NT2/D1 (cell line): Measurements from ENCODE around the gene TMEM25.
"Not testable (repeated sequence)": the region's sequence is repeated elsewhere in the genome, so short reads cannot be mapped to it uniquely, and the experiment has no call there.

Experiments
- DNase-seq: peaks from one replicate; pipeline ENCODE4 v3.0.0-alpha.2; 2011; ENCODE audit warnings: low read depth, low spot score
- H3K27me3 ChIP-seq: 2 replicates; pipeline ENCODE4 v1.6.0; 2011; ENCODE audit warnings: mild to moderate bottlenecking; ENCODE audit not compliant: insufficient read length, insufficient read depth
- H3K36me3 ChIP-seq: 2 replicates; pipeline ENCODE4 v1.6.1; 2011; ENCODE audit warnings: mild to moderate bottlenecking, low read length, mixed read lengths; ENCODE audit not compliant: insufficient read depth, insufficient read length
- H3K4me1 ChIP-seq: 2 replicates; pipeline ENCODE4 v1.5.1; 2011; ENCODE audit not compliant: insufficient read depth, insufficient read length
- H3K4me3 ChIP-seq: 2 replicates; pipeline ENCODE4 v1.5.1; 2011; ENCODE audit warnings: low read depth; ENCODE audit not compliant: insufficient read length
- H3K9ac ChIP-seq: 2 replicates; pipeline ENCODE4 v1.6.0; 2011; ENCODE audit warnings: low read depth; ENCODE audit not compliant: insufficient read length
- H3K9me3 ChIP-seq: 2 replicates; pipeline ENCODE4 v1.5.1; 2011; ENCODE audit warnings: mild to moderate bottlenecking, low read length; ENCODE audit not compliant: insufficient read depth
- SUZ12 ChIP-seq: IDR thresholded peaks from 2 replicates; pipeline ENCODE4 v1.6.1; 2011; ENCODE audit not compliant: insufficient read length, insufficient read depth; ENCODE audit errors: extremely low read depth
- YY1 ChIP-seq: IDR thresholded peaks from 2 replicates; pipeline ENCODE4 v1.6.1; 2011; ENCODE audit not compliant: insufficient read length, insufficient read depth
- ZNF274 ChIP-seq: IDR thresholded peaks from 2 replicates; pipeline ENCODE4 v1.6.1; 2011; ENCODE audit warnings: mild to moderate bottlenecking, low read depth, low read length

The TMEM25 gene

GRCh38 chr11:118544647-118545010, 13.6 kb downstream of the TMEM25 start:
- Histone ChIP-seq H3K27me3 (no peaks in the 10 kb centered on the region), H3K4me3 (no peak overlapping the region), H3K4me1 (no peaks in the 10 kb centered on the region), H3K9ac (no peak overlapping the region), H3K9me3 (no peaks in the 10 kb centered on the region), H3K36me3 (peaks cover 7% of the 10 kb centered on the region)
- DNase-seq: no peak
- no peak for TF ChIP-seq ZNF274
- TF ChIP-seq SUZ12: no peak
- no peak for TF ChIP-seq YY1

- Histone ChIP-seq H3K4me1 (no peaks in the 10 kb centered on the region), H3K27me3 (no peaks in the 10 kb centered on the region), H3K9ac (no peak overlapping the region), H3K36me3 (peaks cover 9% of the 10 kb centered on the region), H3K9me3 (no peaks in the 10 kb centered on the region), H3K4me3 (no peak overlapping the region)
- no peak for DNase-seq
- TF ChIP-seq YY1 (no peak), ZNF274 (no peak), SUZ12 (no peak)
Measured at GRCh38 chr11:118545533-118545932, 14.5 kb downstream of the TMEM25 start.

DNA sequence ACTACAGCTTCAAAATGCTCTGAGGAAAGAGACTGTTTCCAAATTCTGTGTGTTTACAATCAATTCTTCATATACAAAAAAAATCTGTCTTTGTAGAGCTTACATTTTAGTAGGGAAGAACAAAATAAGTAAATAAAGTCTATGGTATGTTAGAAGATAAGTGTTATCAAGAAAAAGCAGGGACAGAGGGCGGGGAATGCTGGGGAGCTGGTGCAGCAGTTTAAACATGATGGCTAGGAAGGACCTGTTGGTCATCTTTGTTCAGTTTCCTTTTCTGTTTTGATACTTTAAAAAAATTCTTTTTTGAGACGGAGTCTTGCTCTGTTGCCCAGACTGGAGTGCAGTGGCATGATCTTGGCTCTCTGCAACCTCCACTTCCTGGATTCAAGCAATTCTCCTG, 16.1 kb downstream of the TMEM25 start:
- H3K4me3 ChIP-seq: no peak overlapping the region
- H3K9me3 ChIP-seq: no peaks in the 10 kb centered on the region
- H3K27me3 ChIP-seq: no peaks in the 10 kb centered on the region
- H3K36me3 ChIP-seq: peaks cover 16% of the 10 kb centered on the region
- H3K9ac ChIP-seq: no peak overlapping the region
- no peaks in the 10 kb centered on the region for H3K4me1 ChIP-seq
- TF ChIP-seq YY1: no peak
- TF ChIP-seq SUZ12: no peak
- no peak for TF ChIP-seq ZNF274
- DNase-seq: no peak

GRCh38 chr11:118552341-118552740, 21.3 kb downstream of the TMEM25 start:
- Histone ChIP-seq H3K36me3 (peaks cover 34% of the 10 kb centered on the region), H3K9me3 (no peaks in the 10 kb centered on the region), H3K27me3 (no peaks in the 10 kb centered on the region), H3K4me3 (no peak overlapping the region), H3K9ac (no peak overlapping the region), H3K4me1 (no peaks in the 10 kb centered on the region)
- DNase-seq: no peak
- no peak for TF ChIP-seq YY1
- no peak for TF ChIP-seq ZNF274
- no peak for TF ChIP-seq SUZ12

- no peak for DNase-seq
- no peak overlapping the region for H3K9ac ChIP-seq
- no peaks in the 10 kb centered on the region for H3K9me3 ChIP-seq
- no peak for TF ChIP-seq SUZ12
- TF ChIP-seq ZNF274: no peak
- no peak for TF ChIP-seq YY1
- H3K27me3 ChIP-seq: no peaks in the 10 kb centered on the region
- H3K4me3 ChIP-seq: no peak overlapping the region
- H3K36me3 ChIP-seq: peaks cover 19% of the 10 kb centered on the region
- no peaks in the 10 kb centered on the region for H3K4me1 ChIP-seq
Measured at GRCh38 chr11:118560806-118561205, 29.8 kb downstream of the TMEM25 start.

DNA sequence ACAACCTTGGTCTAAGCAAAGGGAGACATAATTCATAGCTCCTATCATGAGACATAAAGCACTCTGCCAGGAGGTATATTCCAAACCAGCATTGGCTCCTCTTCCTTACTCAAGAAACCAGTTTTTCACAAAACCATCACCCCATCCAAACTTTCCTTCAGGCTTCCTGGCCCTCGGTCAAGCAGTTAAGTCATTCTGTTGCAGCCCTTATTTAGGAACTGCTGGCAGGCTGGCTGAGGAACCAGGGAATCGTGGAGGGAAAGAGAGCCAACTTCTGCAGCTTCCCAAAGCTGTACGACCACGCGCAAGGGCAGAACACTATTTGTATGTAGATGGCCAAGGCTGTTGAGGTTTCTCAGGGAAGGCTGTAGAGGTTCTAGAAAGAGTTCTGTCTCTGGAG, 34.1 kb downstream of the TMEM25 start:
- H3K27me3 ChIP-seq: no peaks in the 10 kb centered on the region
- TF ChIP-seq YY1: no peak
- no peak for TF ChIP-seq SUZ12
- TF ChIP-seq ZNF274: no peak
- H3K36me3 ChIP-seq: no peaks in the 10 kb centered on the region
- H3K4me3 ChIP-seq: no peak overlapping the region
- no peaks in the 10 kb centered on the region for H3K9me3 ChIP-seq
- H3K4me1 ChIP-seq: no peaks in the 10 kb centered on the region
- DNase-seq: no peak
- no peak overlapping the region for H3K9ac ChIP-seq

DNA sequence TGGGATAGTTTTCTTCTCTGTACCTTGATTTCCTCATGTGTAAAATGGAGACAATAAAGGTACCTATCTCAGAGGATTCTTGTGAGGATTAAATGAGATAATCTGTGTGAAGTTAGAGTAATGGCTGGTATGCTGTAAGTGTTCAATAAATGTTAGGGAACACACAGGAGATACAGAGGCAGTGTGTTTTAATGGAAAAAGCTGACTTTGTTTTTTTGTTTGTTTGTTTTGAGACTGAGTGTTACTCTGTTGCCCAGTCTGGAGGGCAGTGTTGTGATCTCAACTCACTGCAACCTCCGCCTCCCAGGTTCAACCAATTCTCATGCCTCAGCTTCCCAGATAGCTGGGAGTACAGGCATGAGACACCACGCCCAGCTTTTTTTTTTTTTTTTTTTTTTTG, 38.7 kb downstream of the TMEM25 start:
- Histone ChIP-seq H3K9ac (no peak overlapping the region), H3K36me3 (peaks cover 10% of the 10 kb centered on the region), H3K4me3 (no peak overlapping the region), H3K4me1 (no peaks in the 10 kb centered on the region), H3K27me3 (no peaks in the 10 kb centered on the region), H3K9me3 (no peaks in the 10 kb centered on the region)
- no peak for DNase-seq
- TF ChIP-seq YY1: no peak
- TF ChIP-seq ZNF274: no peak
- no peak for TF ChIP-seq SUZ12

GRCh38 chr11:118570787-118571186, 39.8 kb downstream of the TMEM25 start:
- no peak for TF ChIP-seq ZNF274
- TF ChIP-seq SUZ12: no peak
- no peak for TF ChIP-seq YY1
- H3K9me3 ChIP-seq: no peaks in the 10 kb centered on the region
- H3K4me1 ChIP-seq: no peaks in the 10 kb centered on the region
- no peaks in the 10 kb centered on the region for H3K27me3 ChIP-seq
- no peak for DNase-seq
- H3K4me3 ChIP-seq: no peak overlapping the region
- peaks cover 13% of the 10 kb centered on the region for H3K36me3 ChIP-seq
- no peak overlapping the region for H3K9ac ChIP-seq

- H3K9ac ChIP-seq, H3K27me3 ChIP-seq, H3K9me3 ChIP-seq, H3K4me1 ChIP-seq, DNase-seq: not testable (repeated sequence)
- H3K4me3 ChIP-seq: peak overlapping the region; percentile 95
- peaks cover 17% of the 10 kb centered on the region for H3K36me3 ChIP-seq
Measured at GRCh38 chr11:118571701-118572060, 40.7 kb downstream of the TMEM25 start.
